Colonic mucosa (tissue), 4 donors: Measurements from ENCODE around the gene PRCC. TPM values are rescaled to one million over a fixed set of nuclear protein-coding genes. Genes with fewer than 3 reads are reported as not detected.

ENCODE experiments used
- DNase-seq: peaks from one replicate; pipeline ENCODE4 v3.0.0-alpha.2; 2020
- H3K27ac ChIP-seq: fragments of 200-600 bp; one replicate; pipeline ENCODE4 v1.8.0; 2021
- H3K27me3 ChIP-seq: fragments of 200-600 bp; one replicate; pipeline ENCODE4 v1.8.0; 2021
- H3K36me3 ChIP-seq: fragments of 200-600 bp; one replicate; pipeline ENCODE4 v1.8.0; 2021
- H3K4me1 ChIP-seq: fragments of 200-600 bp; one replicate; pipeline ENCODE4 v1.8.0; 2021; ENCODE audit warnings: mild to moderate bottlenecking
- H3K4me3 ChIP-seq: fragments of 200-600 bp; one replicate; pipeline ENCODE4 v1.8.0; 2021
- H3K9ac ChIP-seq, 2 donors: one replicate each; pipeline ENCODE4 v1.7.0; 2013; ENCODE audit warnings: control low read depth in 2 of 2, low read depth in 2 of 2, low read length in 2 of 2
- H3K9me3 ChIP-seq: fragments of 200-600 bp; one replicate; pipeline ENCODE4 v1.8.0; 2021
- intact Hi-C: fragments of 100-400 bp; cut with DNase I; formaldehyde crosslinking; loops from one replicate; pipeline ENCODE4 v1.14.1; 2022
- total RNA-seq, 2 donors: library from RNA; stranded (reverse); fragmentation: NEBNext Ultra II Directional in 1 of 2; extraction: Animal tissue kit (Norgen Biotek cat#: 25700) in 1 of 2; gene quantifications; one replicate each; pipeline ENCODE4 v1.2.1, GENCODE V29; 2021
- TF ChIP-seq, protein P1 (sequence below): fragments of 200-600 bp; IDR thresholded peaks from one replicate; pipeline ENCODE4 v1.8.0; 2022; ENCODE audit warnings: antibody characterized with exemption, mild to moderate bottlenecking
- donor health status: healthy.
- donor health status: DM: no; HTN: no; CAD: no.
- donor health status: DM: no; HTN: no; CAD: no.

Gene PRCC
- total RNA-seq, 2 donors from 2014 or later = 57.1 to 58.7 TPM

- no peak overlapping the region for H3K9ac ChIP-seq
- intact Hi-C loops = no loop called here
- no peaks in the 10 kb centered on the region for H3K4me1 ChIP-seq
- no peak overlapping the region for H3K27ac ChIP-seq
- TF ChIP-seq, protein P1, sequence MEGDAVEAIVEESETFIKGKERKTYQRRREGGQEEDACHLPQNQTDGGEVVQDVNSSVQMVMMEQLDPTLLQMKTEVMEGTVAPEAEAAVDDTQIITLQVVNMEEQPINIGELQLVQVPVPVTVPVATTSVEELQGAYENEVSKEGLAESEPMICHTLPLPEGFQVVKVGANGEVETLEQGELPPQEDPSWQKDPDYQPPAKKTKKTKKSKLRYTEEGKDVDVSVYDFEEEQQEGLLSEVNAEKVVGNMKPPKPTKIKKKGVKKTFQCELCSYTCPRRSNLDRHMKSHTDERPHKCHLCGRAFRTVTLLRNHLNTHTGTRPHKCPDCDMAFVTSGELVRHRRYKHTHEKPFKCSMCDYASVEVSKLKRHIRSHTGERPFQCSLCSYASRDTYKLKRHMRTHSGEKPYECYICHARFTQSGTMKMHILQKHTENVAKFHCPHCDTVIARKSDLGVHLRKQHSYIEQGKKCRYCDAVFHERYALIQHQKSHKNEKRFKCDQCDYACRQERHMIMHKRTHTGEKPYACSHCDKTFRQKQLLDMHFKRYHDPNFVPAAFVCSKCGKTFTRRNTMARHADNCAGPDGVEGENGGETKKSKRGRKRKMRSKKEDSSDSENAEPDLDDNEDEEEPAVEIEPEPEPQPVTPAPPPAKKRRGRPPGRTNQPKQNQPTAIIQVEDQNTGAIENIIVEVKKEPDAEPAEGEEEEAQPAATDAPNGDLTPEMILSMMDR = no peak
- no peaks in the 10 kb centered on the region for H3K9me3 ChIP-seq
- no peaks in the 10 kb centered on the region for H3K36me3 ChIP-seq
- H3K27me3 ChIP-seq = peaks cover 51% of the 10 kb centered on the region
- DNase-seq = no peak
- no peak overlapping the region for H3K4me3 ChIP-seq
Measured at GRCh38 chr1:156844638-156845037, 77.3 kb downstream of the PRCC start.

- Histone ChIP-seq H3K4me1 (no peaks in the 10 kb centered on the region), H3K36me3 (no peaks in the 10 kb centered on the region), H3K4me3 (no peak overlapping the region), H3K9ac (no peak overlapping the region), H3K27me3 (peaks cover 51% of the 10 kb centered on the region), H3K9me3 (no peaks in the 10 kb centered on the region), H3K27ac (no peak overlapping the region)
- TF ChIP-seq, protein P1 = no peak
- no peak for DNase-seq
- intact Hi-C loops = no loop called here
Measured at GRCh38 chr1:156845055-156845952, 78.0 kb downstream of the PRCC start.

GRCh38 chr1:156845953-156846545 is 78.7 kb downstream of the PRCC start:
- no peaks in the 10 kb centered on the region for H3K36me3 ChIP-seq
- DNase-seq = no peak
- peaks cover 51% of the 10 kb centered on the region for H3K27me3 ChIP-seq
- TF ChIP-seq, protein P1 = no peak
- no peak overlapping the region for H3K4me3 ChIP-seq
- H3K4me1 ChIP-seq = no peaks in the 10 kb centered on the region
- no peak overlapping the region for H3K9ac ChIP-seq
- intact Hi-C loops = no loop called here
- no peak overlapping the region for H3K27ac ChIP-seq
- H3K9me3 ChIP-seq = no peaks in the 10 kb centered on the region

GRCh38 chr1:156846643-156847042 is 79.3 kb downstream of the PRCC start:
- Histone ChIP-seq H3K4me3 (no peak overlapping the region), H3K36me3 (no peaks in the 10 kb centered on the region), H3K9me3 (no peaks in the 10 kb centered on the region), H3K9ac (no peak overlapping the region), H3K27ac (no peak overlapping the region), H3K4me1 (no peaks in the 10 kb centered on the region), H3K27me3 (peaks cover 51% of the 10 kb centered on the region)
- DNase-seq = no peak
- intact Hi-C loops = no loop called here
- TF ChIP-seq, protein P1 = no peak

- intact Hi-C loops = no loop called here
- Histone ChIP-seq H3K4me3 (no peak overlapping the region), H3K9me3 (no peaks in the 10 kb centered on the region), H3K27ac (no peak overlapping the region), H3K9ac (no peak overlapping the region), H3K27me3 (peaks cover 46% of the 10 kb centered on the region), H3K36me3 (no peaks in the 10 kb centered on the region), H3K4me1 (no peaks in the 10 kb centered on the region)
- DNase-seq = no peak
- TF ChIP-seq, protein P1 = no peak
Measured at GRCh38 chr1:156847591-156848460, 80.5 kb downstream of the PRCC start.
